GM13977 (cell line): ENCODE results near the gene RILPL1.
"Not testable (repeated sequence)": the region's sequence is repeated elsewhere in the genome, so short reads cannot be mapped to it uniquely, and the experiment has no call there.

Experiments used
- DNase-seq: peaks from one replicate; pipeline ENCODE4 v3.0.0; 2012; ENCODE audit warnings: low spot score
- CTCF ChIP-seq: IDR thresholded peaks from 2 replicates; pipeline ENCODE4 v1.5.1; 2012; ENCODE audit warnings: mild to moderate bottlenecking, control low read depth; ENCODE audit not compliant: insufficient read depth; ENCODE audit errors: extremely low read depth, missing control alignments
- in situ Hi-C: fragments of 300-500 bp; cut with MboI; formaldehyde crosslinking; loops from one replicate; pipeline ENCODE4 v1.12.0; 2022; ENCODE audit warnings: low sequenced_read_pairs, low pct_unique_long_range_greater_than_20kb, mixed read lengths, inconsistent platforms; ENCODE audit not compliant: unreplicated experiment

Gene RILPL1

GRCh38 chr12:123572391-123572790, 38.9 kb upstream of the RILPL1 start:
- no peak for TF ChIP-seq CTCF
- DNase-seq, result no peak
- in situ Hi-C loops, result no loop called here

- no peak for TF ChIP-seq CTCF
- no peak for DNase-seq
- in situ Hi-C loops, result no loop called here
Observed at GRCh38 chr12:123571343-123571813, 37.9 kb upstream of the RILPL1 start.

DNA sequence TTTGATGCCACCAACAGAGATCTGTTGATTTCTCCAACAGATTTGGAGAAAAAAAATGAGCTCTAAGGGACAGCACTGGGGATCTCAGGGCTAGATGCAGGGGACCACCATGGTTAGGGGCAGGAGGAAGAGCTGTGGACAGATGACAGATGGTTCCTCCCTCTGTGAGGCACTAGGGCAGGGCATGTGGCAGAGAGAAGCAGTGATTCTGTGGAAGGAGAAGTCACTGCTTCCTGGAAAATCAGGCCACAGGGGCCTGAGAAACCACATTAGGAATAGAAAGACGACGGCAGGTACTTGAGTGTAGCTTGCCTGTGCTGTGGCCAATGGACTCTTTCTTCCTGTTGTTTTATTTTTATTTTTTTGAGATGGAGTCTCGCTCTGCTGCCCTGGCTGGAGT, 25.9 kb upstream of the RILPL1 start:
- TF ChIP-seq CTCF, result no peak
- in situ Hi-C loops, result no loop called here
- no peak for DNase-seq

GRCh38 chr12:123558487-123558886, 25.0 kb upstream of the RILPL1 start:
- in situ Hi-C loops, DNase-seq: not testable (repeated sequence)

DNA sequence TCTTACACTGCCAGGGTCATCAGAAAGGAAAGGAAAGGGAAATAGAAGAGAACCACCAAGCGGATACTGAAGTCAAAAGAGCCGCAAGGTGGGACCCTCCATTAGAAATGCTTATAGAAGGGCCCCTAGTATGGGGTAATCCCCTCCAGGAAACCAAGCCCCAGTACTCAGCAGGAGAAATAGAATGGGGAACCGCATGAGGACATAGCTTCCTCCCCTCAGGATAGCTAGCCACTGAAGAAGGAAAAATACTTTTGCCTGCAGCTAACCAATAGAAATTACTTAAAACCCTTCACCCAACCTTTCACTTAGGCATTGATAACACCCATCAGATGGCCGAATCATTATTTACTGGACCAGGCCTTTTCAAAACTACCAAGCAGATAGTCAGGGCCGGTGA, 21.3 kb upstream of the RILPL1 start:
- DNase-seq, in situ Hi-C loops: not testable (repeated sequence)

- DNase-seq, in situ Hi-C loops: not testable (repeated sequence)
Observed at GRCh38 chr12:123554136-123554535, 20.6 kb upstream of the RILPL1 start.

DNA sequence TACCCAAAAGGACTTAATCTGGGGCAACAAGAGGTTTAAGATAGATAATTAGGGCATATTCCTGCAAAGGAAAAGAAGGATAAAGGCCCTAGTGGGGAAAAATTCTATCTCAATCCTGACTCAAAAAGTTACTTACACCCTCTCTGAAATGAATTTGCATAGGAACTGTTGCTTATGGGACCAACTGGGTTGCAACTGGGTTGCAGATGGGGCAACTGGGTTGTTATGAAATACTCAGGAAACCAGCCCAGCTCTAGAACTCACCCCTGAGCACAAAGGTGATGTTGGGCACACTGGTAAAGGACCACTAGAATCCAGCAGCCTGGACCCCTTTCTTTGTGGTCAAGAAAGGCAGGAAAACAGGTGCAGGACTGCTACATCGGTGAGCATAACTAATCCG, 17.2 kb upstream of the RILPL1 start:
- no peak for DNase-seq
- TF ChIP-seq CTCF, result no peak
- in situ Hi-C loops, result no loop called here

DNA sequence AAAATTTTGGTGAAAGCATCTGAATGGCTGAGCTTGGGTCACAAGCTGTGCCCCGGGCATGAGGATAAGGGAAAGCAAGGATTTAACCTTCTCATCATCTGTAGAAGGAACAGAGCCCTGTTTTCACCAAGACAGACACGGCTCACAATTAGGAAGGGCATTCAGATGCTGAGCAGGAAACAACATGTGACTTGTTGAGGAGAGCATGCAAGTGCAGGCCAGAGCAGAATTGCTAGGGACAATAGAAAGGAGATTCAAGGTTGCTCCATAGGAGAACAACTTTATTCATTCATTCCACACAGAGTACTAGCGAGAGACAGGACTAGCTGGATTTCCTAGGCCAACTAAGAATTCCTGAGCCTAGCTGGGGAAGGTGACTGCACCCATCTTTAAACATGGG, 14.6 kb upstream of the RILPL1 start:
- in situ Hi-C loops, result no loop called here
- no peak for TF ChIP-seq CTCF
- DNase-seq, result no peak

DNA sequence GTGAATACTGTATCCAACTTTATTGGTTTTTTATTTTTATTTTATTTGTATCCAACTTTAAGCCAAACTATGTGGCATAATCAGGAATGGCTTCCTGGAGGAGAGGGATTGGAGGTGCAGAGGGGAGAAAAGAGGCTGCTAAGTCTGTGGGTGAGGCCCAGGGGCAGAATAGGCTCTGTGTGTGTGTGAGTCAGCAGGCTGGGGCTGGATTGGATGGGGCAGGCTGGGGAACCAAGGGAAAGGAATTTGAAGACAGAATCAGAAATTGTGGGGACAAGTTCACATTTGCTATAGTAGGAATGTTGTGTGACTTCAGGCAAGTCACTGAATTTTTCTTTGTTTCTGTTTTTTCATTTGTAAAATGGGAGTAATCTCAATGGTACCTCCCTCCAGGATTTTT, 12.8 kb upstream of the RILPL1 start:
- TF ChIP-seq CTCF, result no peak
- in situ Hi-C loops, result no loop called here
- DNase-seq, result no peak
